Measurements from ENCODE around the gene C8G.

The C8G gene
- long read RNA-seq, donor 1 = 0 reads
- long read RNA-seq, donor 2 = 0 reads
- long read RNA-seq, donor 3 = 0 reads
- long read RNA-seq, donor 4, partial matches to known transcripts = 0 of 1 reads
- long read RNA-seq, donor 4, other reads (novel, unspliced or antisense) = 0 of 1 reads
- long read RNA-seq, donor 5 = 0 reads
- long read RNA-seq, donor 6 = 0 reads
- long read RNA-seq, donor 7, partial matches to known transcripts = 0 of 2 reads
- long read RNA-seq, donor 7, other reads (novel, unspliced or antisense) = 0 of 2 reads
- long read RNA-seq, donor 8, partial matches to known transcripts = 0 of 1 reads
- long read RNA-seq, donor 8, other reads (novel, unspliced or antisense) = 0 of 1 reads

- peak; percentile 89 for DNase-seq
Measured at GRCh38 chr9:136944519-136945332, at the start of gene C8G, which contains the start of gene FBXW5. TSS of gene C8G (plus strand) at chr9:136945243. CDS start at chr9:136945321, 78 bp downstream. TSS of gene FBXW5 (minus strand) at chr9:136944738. CDS start at chr9:136944083, 655 bp downstream.

- no peak for DNase-seq
Measured at GRCh38 chr9:136896027-136896426, 49.0 kb upstream of the C8G start.

GRCh38 chr9:136898483-136899100 is 46.5 kb upstream of the C8G start:
- DNase-seq = no peak

GRCh38 chr9:136899196-136899595 is 45.8 kb upstream of the C8G start:
- no peak for DNase-seq

- no peak for DNase-seq
Measured at GRCh38 chr9:136900556-136900955, 44.5 kb upstream of the C8G start.

- DNase-seq = no peak
Measured at GRCh38 chr9:136900988-136901515, 44.0 kb upstream of the C8G start.

- no peak for DNase-seq
Measured at GRCh38 chr9:136901516-136902258, 43.4 kb upstream of the C8G start.

GRCh38 chr9:136902259-136902821 is 42.7 kb upstream of the C8G start:
- no peak for DNase-seq

- no peak for DNase-seq
Measured at GRCh38 chr9:136903041-136903554, 41.9 kb upstream of the C8G start.

GRCh38 chr9:136906266-136906665 is 38.8 kb upstream of the C8G start:
- no peak for DNase-seq

GRCh38 chr9:136907011-136907914 is 37.8 kb upstream of the C8G start:
- no peak for DNase-seq

- DNase-seq = no peak
Measured at GRCh38 chr9:136910197-136910900, 34.7 kb upstream of the C8G start.

GRCh38 chr9:136910901-136911245 is 34.2 kb upstream of the C8G start:
- no peak for DNase-seq

- DNase-seq = no peak
Measured at GRCh38 chr9:136913701-136914438, 31.2 kb upstream of the C8G start.

GRCh38 chr9:136915632-136916329 is 29.3 kb upstream of the C8G start:
- DNase-seq = no peak

- DNase-seq = no peak
Measured at GRCh38 chr9:136916330-136917184, 28.5 kb upstream of the C8G start.

GRCh38 chr9:136917902-136918301 is 27.1 kb upstream of the C8G start:
- DNase-seq = no peak

Measured in right kidney (tissue), 9 donors.